Epidermal melanocyte (primary cell): ENCODE measurements around the gene CACNA2D2.

Experiments used
- DNase-seq: peaks from one replicate; pipeline ENCODE4 v3.0.0; 2011; ENCODE audit warnings: low spot score; ENCODE audit not compliant: insufficient read length

The CACNA2D2 gene

GRCh38 chr3:50347187-50347813 lies 156.1 kb downstream of the CACNA2D2 start:
- DNase-seq = peak; percentile 72

DNA sequence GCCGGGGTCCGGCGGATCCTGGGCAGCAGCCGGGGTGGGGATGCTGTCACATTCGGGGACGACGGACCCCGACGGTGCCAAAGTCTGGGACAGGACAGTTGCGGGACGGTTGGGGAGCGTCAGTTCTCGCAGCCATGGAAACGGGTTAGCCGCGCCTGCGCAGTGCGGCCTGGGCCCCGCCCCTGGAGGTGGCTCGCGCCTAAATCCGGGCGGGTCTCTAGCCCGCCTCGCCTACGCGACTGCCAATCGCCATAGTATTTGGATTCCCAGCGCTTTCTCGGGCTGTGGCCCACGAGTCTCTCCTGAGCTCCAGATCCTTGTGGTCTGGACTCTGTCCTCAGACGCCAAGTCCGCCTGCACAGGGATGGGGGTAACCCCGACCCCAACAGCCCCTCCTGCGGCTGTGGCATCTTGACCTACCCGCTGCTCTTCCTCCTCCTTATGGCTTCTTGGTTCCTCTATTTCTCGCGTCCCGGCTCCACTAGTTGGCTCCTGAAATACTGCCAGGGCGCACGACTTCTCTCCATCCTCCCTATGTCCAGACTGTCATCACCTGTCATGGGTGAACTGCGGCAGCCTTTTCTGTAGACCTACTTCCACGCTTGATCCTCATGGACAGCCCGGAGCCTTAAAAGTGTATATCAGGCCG lies 157.7 kb downstream of the CACNA2D2 start, which contains the start of gene ZMYND10:
Gene ZMYND10, minus strand, starts transcription at position 147 of the 649 bp plus-strand sequence. CDS start 153 bp downstream, outside the sequence.
- DNase-seq = peak; percentile 81

DNA sequence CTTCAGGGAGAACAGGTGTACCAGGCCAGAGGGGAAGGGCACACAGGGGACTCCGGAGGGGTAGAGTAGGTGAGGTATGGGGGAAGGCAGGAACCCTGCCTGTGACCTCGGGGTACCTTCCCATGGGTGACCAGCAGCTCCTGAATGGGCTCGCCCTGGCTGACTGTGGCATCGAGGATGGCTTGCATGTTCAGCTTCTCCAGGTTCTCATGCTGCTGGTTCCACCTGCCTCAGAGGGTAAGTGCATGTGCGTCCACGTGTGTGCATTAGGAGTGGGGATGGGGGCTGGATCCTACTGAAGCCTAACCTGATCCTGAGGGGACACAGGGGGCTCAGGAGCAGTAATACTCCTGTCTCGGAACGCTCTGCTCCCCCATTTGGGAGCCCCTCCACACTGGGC lies 158.4 kb downstream of the CACNA2D2 start:
- DNase-seq = no peak

- no peak for DNase-seq
Observed at GRCh38 chr3:50342813-50343633, 160.4 kb downstream of the CACNA2D2 start.

DNA sequence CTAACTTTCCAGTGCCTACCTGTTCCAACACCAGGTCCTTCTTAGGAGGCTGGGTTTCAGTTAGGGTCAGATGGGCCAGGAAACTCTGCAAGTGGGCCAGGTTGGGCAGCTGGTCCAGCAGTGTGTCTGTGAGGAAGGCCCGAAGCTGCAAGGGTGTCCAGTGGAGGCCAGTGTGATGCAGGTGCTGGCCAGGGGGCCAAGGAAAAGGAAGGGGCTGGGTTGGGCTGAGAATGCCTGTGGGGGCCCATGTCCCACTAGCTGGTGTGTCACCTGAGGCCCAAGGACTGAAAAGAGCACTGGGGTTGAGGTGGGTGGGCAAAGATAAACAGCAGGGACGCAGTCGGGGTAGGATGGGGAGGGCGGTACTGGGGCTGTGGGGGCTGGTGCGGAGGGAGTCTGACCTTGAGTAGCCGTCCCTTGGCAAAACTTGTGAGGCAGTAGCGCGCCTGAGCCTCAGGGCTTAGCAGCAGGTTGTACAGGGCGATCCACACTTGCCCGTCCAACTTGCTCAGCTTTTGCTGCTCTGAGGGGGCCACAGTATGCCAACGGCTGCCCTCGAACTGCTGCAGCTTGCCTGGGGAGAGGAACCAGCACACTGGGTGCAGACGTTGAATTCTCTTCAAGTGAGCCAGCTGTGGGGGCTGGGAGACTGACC lies 161.3 kb downstream of the CACNA2D2 start:
- no peak for DNase-seq

- DNase-seq = no peak
Observed at GRCh38 chr3:50341537-50341936, 161.9 kb downstream of the CACNA2D2 start.

DNA sequence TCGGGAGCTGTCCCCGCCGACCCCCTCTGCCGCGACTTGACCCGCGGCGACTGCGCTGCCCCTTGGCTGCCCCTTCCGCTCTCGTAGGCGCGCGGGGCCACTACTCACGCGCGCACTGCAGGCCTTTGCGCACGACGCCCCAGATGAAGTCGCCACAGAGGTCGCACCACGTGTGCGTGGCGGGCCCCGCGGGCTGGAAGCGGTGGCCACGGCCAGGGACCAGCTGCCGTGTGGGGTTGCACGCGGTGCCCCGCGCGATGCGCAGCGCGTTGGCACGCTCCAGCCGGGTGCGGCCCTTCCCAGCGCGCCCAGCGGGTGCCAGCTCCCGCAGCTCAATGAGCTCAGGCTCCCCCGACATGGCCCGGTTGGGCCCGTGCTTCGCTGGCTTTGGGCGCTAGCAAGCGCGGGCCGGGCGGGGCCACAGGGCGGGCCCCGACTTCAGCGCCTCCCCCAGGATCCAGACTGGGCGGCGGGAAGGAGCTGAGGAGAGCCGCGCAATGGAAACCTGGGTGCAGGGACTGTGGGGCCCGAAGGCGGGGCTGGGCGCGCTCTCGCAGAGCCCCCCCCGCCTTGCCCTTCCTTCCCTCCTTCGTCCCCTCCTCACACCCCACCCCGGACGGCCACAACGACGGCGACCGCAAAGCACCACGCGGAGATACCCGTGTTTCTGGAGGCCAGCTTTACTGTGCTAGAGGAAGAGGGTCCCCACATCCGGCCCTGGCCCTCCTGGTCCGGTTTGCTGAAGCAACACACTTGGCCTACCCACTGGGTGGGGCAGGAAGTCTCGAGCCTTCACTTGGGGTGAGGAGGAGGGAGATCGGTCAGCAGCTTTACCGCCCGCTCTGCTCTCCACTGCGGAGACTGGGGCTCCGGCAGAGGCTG lies 162.7 kb downstream of the CACNA2D2 start, which contains the start of gene RASSF1:
Gene RASSF1, minus strand, starts transcription at position 389 of the 882 bp plus-strand sequence. Its CDS starts 31 bp downstream, at position 358.
- no peak for DNase-seq

- no peak for DNase-seq
Observed at GRCh38 chr3:50340147-50340447, 163.3 kb downstream of the CACNA2D2 start.

- no peak for DNase-seq
Observed at GRCh38 chr3:50339485-50340146, 163.8 kb downstream of the CACNA2D2 start.

DNA sequence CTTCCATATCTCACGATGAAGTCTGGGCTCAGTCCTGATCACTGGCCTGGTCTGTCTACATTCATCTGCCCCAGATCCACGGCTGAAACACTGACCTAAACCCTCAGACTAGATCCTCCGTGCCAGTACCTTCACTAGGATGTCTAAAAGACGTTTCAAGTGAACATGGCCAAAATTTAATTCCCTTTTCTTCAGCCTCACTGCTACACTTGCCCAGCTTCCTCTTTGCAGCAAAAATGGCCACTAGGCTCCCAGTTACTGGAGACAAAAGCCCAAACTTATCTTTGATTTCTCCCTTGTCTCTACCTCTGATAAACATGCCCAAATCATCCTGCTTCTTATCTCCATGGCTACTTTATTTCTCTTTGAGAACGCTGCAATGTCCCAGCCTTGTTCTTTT lies 164.5 kb downstream of the CACNA2D2 start:
- no peak for DNase-seq

DNA sequence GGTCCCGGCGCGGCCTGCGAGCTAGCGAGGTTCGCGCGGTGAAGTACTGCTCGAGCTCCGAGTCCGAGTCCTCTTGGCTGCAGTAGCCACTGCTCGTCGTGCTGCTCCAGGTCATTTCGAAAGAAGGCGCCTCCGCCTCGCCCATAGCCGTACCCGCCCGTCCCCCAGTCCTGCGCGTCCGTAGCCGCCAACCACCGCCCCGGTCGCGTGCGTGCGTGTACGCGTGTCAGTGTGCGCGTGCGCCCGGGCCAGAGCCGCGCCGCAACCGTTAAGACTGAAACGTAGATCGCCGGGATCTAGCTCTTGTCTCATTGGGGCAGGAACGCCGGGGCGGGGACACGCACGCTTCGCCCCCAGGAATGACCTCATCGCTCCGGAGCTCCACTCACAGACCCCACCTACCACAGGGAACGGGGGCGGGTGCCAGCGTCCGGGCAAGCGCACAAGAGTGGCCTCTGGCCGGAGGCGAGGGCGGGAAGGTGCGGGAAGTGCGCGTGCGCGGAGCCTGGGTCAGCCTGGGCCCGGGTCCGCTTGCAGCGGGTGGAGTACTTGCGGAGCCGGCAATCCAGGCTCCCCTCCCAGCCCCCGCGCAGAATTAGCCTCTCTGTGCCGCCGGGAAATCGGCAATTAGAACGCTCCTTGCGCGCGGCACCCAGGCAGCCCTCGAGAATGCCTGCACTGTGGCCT lies 166.1 kb downstream of the CACNA2D2 start:
- peak; percentile 99 for DNase-seq

DNA sequence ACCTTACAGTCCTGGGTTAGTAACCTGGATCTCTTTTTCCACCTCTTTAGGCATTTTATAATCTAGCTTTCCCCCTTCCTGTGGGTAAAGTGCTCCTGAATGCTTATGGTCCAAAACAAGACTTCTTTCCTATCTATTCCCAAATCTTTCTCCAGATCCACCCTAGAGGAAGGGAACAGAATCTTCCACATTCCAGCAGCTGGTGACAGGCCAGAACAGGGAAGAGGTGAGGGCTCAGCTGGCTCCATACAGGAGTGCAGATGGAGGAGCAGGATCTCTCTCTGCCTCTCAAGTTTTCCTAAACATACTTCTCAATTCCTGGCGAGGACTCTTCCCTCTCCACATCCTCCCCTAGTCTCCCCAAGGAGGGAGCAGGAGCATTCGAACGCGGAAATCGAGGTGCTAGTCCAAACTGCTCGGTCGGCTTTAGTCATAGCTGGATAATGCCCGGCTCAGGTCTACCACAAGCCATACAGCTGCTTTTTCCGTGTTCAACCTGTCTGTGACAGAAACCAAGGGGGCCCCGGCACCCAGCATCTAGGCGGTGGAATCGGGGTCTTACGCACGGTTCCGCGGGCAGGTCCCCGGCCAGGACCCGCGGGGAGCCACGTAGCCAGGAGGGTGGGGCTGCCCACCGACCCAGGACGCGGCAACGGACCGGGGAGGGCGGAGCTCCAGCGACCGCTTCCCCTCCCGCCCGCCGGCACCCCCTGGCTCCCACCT lies 166.8 kb downstream of the CACNA2D2 start:
- no peak for DNase-seq

GRCh38 chr3:50334339-50335075 lies 168.9 kb downstream of the CACNA2D2 start:
- no peak for DNase-seq

DNA sequence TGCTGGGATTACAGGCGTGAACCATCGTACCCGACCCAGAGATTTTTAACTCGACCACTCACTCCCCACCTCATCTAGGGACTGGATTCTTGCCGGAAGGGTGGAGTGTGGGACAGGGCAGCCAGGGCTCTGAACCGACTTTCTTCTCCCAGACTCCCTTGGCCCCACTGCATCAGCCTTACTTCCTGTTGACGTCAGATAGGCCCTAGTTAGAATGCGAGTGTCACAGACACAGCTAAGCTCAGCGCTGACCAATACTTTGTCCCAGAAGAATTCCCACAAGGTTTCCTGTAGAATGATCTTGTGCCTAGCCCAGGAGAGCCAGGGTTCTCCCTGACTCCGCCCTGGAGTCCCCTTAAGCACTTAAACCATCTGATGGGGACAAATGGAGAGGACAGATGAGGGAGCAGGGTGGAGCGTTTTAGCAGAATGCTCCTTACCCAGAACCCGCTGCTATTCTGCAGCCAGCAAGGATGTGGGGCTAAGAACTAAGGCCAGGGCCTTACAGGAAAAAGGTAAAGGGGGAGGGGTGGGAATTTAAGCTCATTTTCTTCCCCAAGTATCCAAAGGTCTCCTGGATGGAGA lies 169.6 kb downstream of the CACNA2D2 start:
- no peak for DNase-seq

GRCh38 chr3:50331364-50331907 lies 172.0 kb downstream of the CACNA2D2 start:
- no peak for DNase-seq

- no peak for DNase-seq
Observed at GRCh38 chr3:50330330-50330729, 173.1 kb downstream of the CACNA2D2 start.

- peak; percentile 99 for DNase-seq
Observed at GRCh38 chr3:50327943-50328691, 175.3 kb downstream of the CACNA2D2 start, which contains the start of gene TUSC2. TUSC2 (minus strand) TSS chr3:50328223; CDS start chr3:50328099, 124 bp downstream.
